ENCODE results near the gene NAV1. TPM values are rescaled to one million over a fixed set of nuclear protein-coding genes. Genes with fewer than 3 reads are reported as not detected.
"Not testable (repeated sequence)": the region's sequence is repeated elsewhere in the genome, so short reads cannot be mapped to it uniquely, and the experiment has no call there.

The NAV1 gene
- total RNA-seq, 1 experiment from 2014 or later, result 2.9 TPM

GRCh38 chr1:201513498-201514243 lies 25.3 kb upstream of the NAV1 start:
- no peaks in the 10 kb centered on the region for H4K20me1 ChIP-seq (ENCODE audit: insufficient read depth, low read depth, low read length)
- no peak overlapping the region for H3K4me3 ChIP-seq (ENCODE audit: low read length)
- no peak for DNase-seq
- H2AFZ ChIP-seq (ENCODE audit: low read length), result no peak overlapping the region
- H3K36me3 ChIP-seq (ENCODE audit: insufficient read depth, low read length), result no peaks in the 10 kb centered on the region
- no peaks in the 10 kb centered on the region for H3K79me2 ChIP-seq (ENCODE audit: low read length)
- no peaks in the 10 kb centered on the region for H3K27me3 ChIP-seq (ENCODE audit: low read length)
- no peaks in the 10 kb centered on the region for H3K9me2 ChIP-seq (replicated peaks; ENCODE audit: insufficient read depth, low read length)
- no peak overlapping the region for H3K4me2 ChIP-seq (ENCODE audit: low read depth, low read length, poor library complexity, severe bottlenecking)
- H3K9ac ChIP-seq (ENCODE audit: low read length), result no peak overlapping the region
- H3K9me3 ChIP-seq (ENCODE audit: low read length), result no peaks in the 10 kb centered on the region
- H3K4me1 ChIP-seq (ENCODE audit: low read length), result peaks cover 39% of the 10 kb centered on the region
- no peak overlapping the region for H3K27ac ChIP-seq (ENCODE audit: low read length)

- H3K79me2 ChIP-seq (ENCODE audit: low read length), result no peaks in the 10 kb centered on the region
- no peak overlapping the region for H3K9ac ChIP-seq (ENCODE audit: low read length)
- H3K9me3 ChIP-seq (ENCODE audit: low read length), result no peaks in the 10 kb centered on the region
- no peak overlapping the region for H3K4me3 ChIP-seq (ENCODE audit: low read length)
- H3K27ac ChIP-seq (ENCODE audit: low read length), result no peak overlapping the region
- no peak overlapping the region for H3K4me2 ChIP-seq (ENCODE audit: low read depth, low read length, poor library complexity, severe bottlenecking)
- no peak overlapping the region for H2AFZ ChIP-seq (ENCODE audit: low read length)
- H3K9me2 ChIP-seq (replicated peaks; ENCODE audit: insufficient read depth, low read length), result no peaks in the 10 kb centered on the region
- H4K20me1 ChIP-seq (ENCODE audit: insufficient read depth, low read depth, low read length), result no peaks in the 10 kb centered on the region
- peaks cover 35% of the 10 kb centered on the region for H3K4me1 ChIP-seq (ENCODE audit: low read length)
- no peak for DNase-seq
- no peaks in the 10 kb centered on the region for H3K27me3 ChIP-seq (ENCODE audit: low read length)
- H3K36me3 ChIP-seq (ENCODE audit: insufficient read depth, low read length), result no peaks in the 10 kb centered on the region
These were observed 24.5 kb upstream of the NAV1 start for GRCh38 chr1:201514466-201514865.

- Histone ChIP-seq H3K9ac (ENCODE audit: low read length) (no peak overlapping the region), H3K4me1 (ENCODE audit: low read length) (peaks cover 27% of the 10 kb centered on the region), H2AFZ (ENCODE audit: low read length) (no peak overlapping the region)
These were observed 23.7 kb upstream of the NAV1 start for GRCh38 chr1:201515062-201515750.

GRCh38 chr1:201515895-201516294 lies 23.0 kb upstream of the NAV1 start:
- H3K4me3 ChIP-seq (ENCODE audit: low read length), result no peak overlapping the region
- no peak overlapping the region for H2AFZ ChIP-seq (ENCODE audit: low read length)
- no peaks in the 10 kb centered on the region for H4K20me1 ChIP-seq (ENCODE audit: insufficient read depth, low read depth, low read length)
- no peaks in the 10 kb centered on the region for H3K79me2 ChIP-seq (ENCODE audit: low read length)
- no peak overlapping the region for H3K27ac ChIP-seq (ENCODE audit: low read length)
- no peaks in the 10 kb centered on the region for H3K27me3 ChIP-seq (ENCODE audit: low read length)
- H3K9me3 ChIP-seq (ENCODE audit: low read length), result no peaks in the 10 kb centered on the region
- H3K4me1 ChIP-seq (ENCODE audit: low read length), result peaks cover 20% of the 10 kb centered on the region
- no peaks in the 10 kb centered on the region for H3K36me3 ChIP-seq (ENCODE audit: insufficient read depth, low read length)
- H3K9ac ChIP-seq (ENCODE audit: low read length), result no peak overlapping the region
- DNase-seq, result no peak
- H3K9me2 ChIP-seq (replicated peaks; ENCODE audit: insufficient read depth, low read length), result no peaks in the 10 kb centered on the region
- H3K4me2 ChIP-seq (ENCODE audit: low read depth, low read length, poor library complexity, severe bottlenecking), result no peak overlapping the region

More at GRCh38 chr1:201515062-201515750, 23.7 kb upstream of the NAV1 start:
- Histone ChIP-seq H3K4me3 (ENCODE audit: low read length) (no peak overlapping the region), H4K20me1 (ENCODE audit: insufficient read depth, low read depth, low read length) (no peaks in the 10 kb centered on the region), H3K4me2 (ENCODE audit: low read depth, low read length, poor library complexity, severe bottlenecking) (no peak overlapping the region), H3K9me3 (ENCODE audit: low read length) (no peaks in the 10 kb centered on the region), H3K27me3 (ENCODE audit: low read length) (no peaks in the 10 kb centered on the region), H3K36me3 (ENCODE audit: insufficient read depth, low read length) (no peaks in the 10 kb centered on the region), H3K9me2 (replicated peaks; ENCODE audit: insufficient read depth, low read length) (no peaks in the 10 kb centered on the region), H3K27ac (ENCODE audit: low read length) (no peak overlapping the region), H3K79me2 (ENCODE audit: low read length) (no peaks in the 10 kb centered on the region)
- DNase-seq, result no peak

GRCh38 chr1:201516511-201517127 lies 22.3 kb upstream of the NAV1 start:
- no peak overlapping the region for H2AFZ ChIP-seq (ENCODE audit: low read length)
- no peaks in the 10 kb centered on the region for H4K20me1 ChIP-seq (ENCODE audit: insufficient read depth, low read depth, low read length)
- H3K9me2 ChIP-seq (replicated peaks; ENCODE audit: insufficient read depth, low read length), result no peaks in the 10 kb centered on the region
- no peak overlapping the region for H3K4me3 ChIP-seq (ENCODE audit: low read length)
- H3K79me2 ChIP-seq (ENCODE audit: low read length), result no peaks in the 10 kb centered on the region
- DNase-seq, result no peak
- no peak overlapping the region for H3K27ac ChIP-seq (ENCODE audit: low read length)
- no peak overlapping the region for H3K4me2 ChIP-seq (ENCODE audit: low read depth, low read length, poor library complexity, severe bottlenecking)
- H3K4me1 ChIP-seq (ENCODE audit: low read length), result peaks cover 13% of the 10 kb centered on the region
- H3K9me3 ChIP-seq (ENCODE audit: low read length), result no peaks in the 10 kb centered on the region
- no peak overlapping the region for H3K9ac ChIP-seq (ENCODE audit: low read length)
- no peaks in the 10 kb centered on the region for H3K36me3 ChIP-seq (ENCODE audit: insufficient read depth, low read length)
- no peaks in the 10 kb centered on the region for H3K27me3 ChIP-seq (ENCODE audit: low read length)

GRCh38 chr1:201517631-201518030 lies 21.3 kb upstream of the NAV1 start:
- peaks cover 3% of the 10 kb centered on the region for H3K4me1 ChIP-seq (ENCODE audit: low read length)
- no peak overlapping the region for H3K4me2 ChIP-seq (ENCODE audit: low read depth, low read length, poor library complexity, severe bottlenecking)
- H3K27ac ChIP-seq (ENCODE audit: low read length), result no peak overlapping the region
- no peak overlapping the region for H3K9ac ChIP-seq (ENCODE audit: low read length)
- H4K20me1 ChIP-seq (ENCODE audit: insufficient read depth, low read depth, low read length), result no peaks in the 10 kb centered on the region
- no peaks in the 10 kb centered on the region for H3K36me3 ChIP-seq (ENCODE audit: insufficient read depth, low read length)
- no peaks in the 10 kb centered on the region for H3K27me3 ChIP-seq (ENCODE audit: low read length)
- H2AFZ ChIP-seq (ENCODE audit: low read length), result no peak overlapping the region
- no peaks in the 10 kb centered on the region for H3K9me2 ChIP-seq (replicated peaks; ENCODE audit: insufficient read depth, low read length)
- H3K4me3 ChIP-seq (ENCODE audit: low read length), result no peak overlapping the region
- no peaks in the 10 kb centered on the region for H3K79me2 ChIP-seq (ENCODE audit: low read length)
- H3K9me3 ChIP-seq (ENCODE audit: low read length), result no peaks in the 10 kb centered on the region
- no peak for DNase-seq

GRCh38 chr1:201518071-201518470 lies 20.9 kb upstream of the NAV1 start:
- H4K20me1 ChIP-seq (ENCODE audit: insufficient read depth, low read depth, low read length), result no peaks in the 10 kb centered on the region
- H3K4me1 ChIP-seq (ENCODE audit: low read length), result no peaks in the 10 kb centered on the region
- no peaks in the 10 kb centered on the region for H3K9me3 ChIP-seq (ENCODE audit: low read length)
- H3K79me2 ChIP-seq (ENCODE audit: low read length), result no peaks in the 10 kb centered on the region
- H2AFZ ChIP-seq (ENCODE audit: low read length), result no peak overlapping the region
- H3K9ac ChIP-seq (ENCODE audit: low read length), result no peak overlapping the region
- H3K27ac ChIP-seq (ENCODE audit: low read length), result no peak overlapping the region
- no peak overlapping the region for H3K4me2 ChIP-seq (ENCODE audit: low read depth, low read length, poor library complexity, severe bottlenecking)
- DNase-seq, result no peak
- no peaks in the 10 kb centered on the region for H3K9me2 ChIP-seq (replicated peaks; ENCODE audit: insufficient read depth, low read length)
- no peaks in the 10 kb centered on the region for H3K36me3 ChIP-seq (ENCODE audit: insufficient read depth, low read length)
- no peaks in the 10 kb centered on the region for H3K27me3 ChIP-seq (ENCODE audit: low read length)
- no peak overlapping the region for H3K4me3 ChIP-seq (ENCODE audit: low read length)

- H2AFZ ChIP-seq (ENCODE audit: low read length); H3K36me3 ChIP-seq (ENCODE audit: insufficient read depth, low read length); H3K4me1 ChIP-seq (ENCODE audit: low read length); H3K27me3 ChIP-seq (ENCODE audit: low read length); DNase-seq; H3K9me3 ChIP-seq (ENCODE audit: low read length); H3K9me2 ChIP-seq (replicated peaks; ENCODE audit: insufficient read depth, low read length); H3K4me2 ChIP-seq (ENCODE audit: low read depth, low read length, poor library complexity, severe bottlenecking); H3K9ac ChIP-seq (ENCODE audit: low read length); H3K79me2 ChIP-seq (ENCODE audit: low read length); H4K20me1 ChIP-seq (ENCODE audit: insufficient read depth, low read depth, low read length); H3K27ac ChIP-seq (ENCODE audit: low read length); H3K4me3 ChIP-seq (ENCODE audit: low read length): not testable (repeated sequence)
These were observed 18.8 kb upstream of the NAV1 start for GRCh38 chr1:201520046-201520575.

All from Karpas-422 (cell line).